ENCODE data around the gene GHRHR. TPM values are rescaled to one million over a fixed set of nuclear protein-coding genes. Genes with fewer than 3 reads are reported as not detected.

The GHRHR gene
- total RNA-seq, 2 donors from 2014 or later = not detected

DNA sequence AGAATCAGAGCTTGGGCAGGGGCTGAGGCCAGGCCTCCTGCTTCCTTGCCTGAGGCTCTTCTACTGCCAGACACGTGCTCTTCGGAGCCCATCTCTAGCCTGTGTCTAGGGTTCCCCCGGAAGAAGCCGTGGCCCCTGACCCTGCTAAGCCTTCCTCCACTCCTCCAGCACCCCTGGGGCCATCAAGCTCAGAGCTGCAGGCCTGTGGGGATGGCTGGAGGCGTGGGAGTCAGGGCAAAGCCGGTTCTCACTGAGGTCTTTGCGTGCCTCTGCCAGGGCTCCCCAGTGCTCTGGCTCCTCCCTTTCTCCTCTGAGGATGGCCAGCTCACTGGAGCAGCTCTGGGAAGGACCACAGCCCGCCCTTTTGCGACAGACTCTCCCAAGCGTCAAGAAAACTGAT is 34.4 kb downstream of the GHRHR start:
- Histone ChIP-seq H3K4me3 (no peak overlapping the region), H3K27ac (no peak overlapping the region), H3K27me3 (no peaks in the 10 kb centered on the region), H3K4me1 (no peaks in the 10 kb centered on the region), H3K36me3 (no peaks in the 10 kb centered on the region), H3K9me3 (no peaks in the 10 kb centered on the region)
- TF ChIP-seq, protein P1, sequence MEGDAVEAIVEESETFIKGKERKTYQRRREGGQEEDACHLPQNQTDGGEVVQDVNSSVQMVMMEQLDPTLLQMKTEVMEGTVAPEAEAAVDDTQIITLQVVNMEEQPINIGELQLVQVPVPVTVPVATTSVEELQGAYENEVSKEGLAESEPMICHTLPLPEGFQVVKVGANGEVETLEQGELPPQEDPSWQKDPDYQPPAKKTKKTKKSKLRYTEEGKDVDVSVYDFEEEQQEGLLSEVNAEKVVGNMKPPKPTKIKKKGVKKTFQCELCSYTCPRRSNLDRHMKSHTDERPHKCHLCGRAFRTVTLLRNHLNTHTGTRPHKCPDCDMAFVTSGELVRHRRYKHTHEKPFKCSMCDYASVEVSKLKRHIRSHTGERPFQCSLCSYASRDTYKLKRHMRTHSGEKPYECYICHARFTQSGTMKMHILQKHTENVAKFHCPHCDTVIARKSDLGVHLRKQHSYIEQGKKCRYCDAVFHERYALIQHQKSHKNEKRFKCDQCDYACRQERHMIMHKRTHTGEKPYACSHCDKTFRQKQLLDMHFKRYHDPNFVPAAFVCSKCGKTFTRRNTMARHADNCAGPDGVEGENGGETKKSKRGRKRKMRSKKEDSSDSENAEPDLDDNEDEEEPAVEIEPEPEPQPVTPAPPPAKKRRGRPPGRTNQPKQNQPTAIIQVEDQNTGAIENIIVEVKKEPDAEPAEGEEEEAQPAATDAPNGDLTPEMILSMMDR (IDR thresholded peaks at IDR 0.05) = no peak
- DNase-seq (ENCODE audit: low spot score) = no peak

DNA sequence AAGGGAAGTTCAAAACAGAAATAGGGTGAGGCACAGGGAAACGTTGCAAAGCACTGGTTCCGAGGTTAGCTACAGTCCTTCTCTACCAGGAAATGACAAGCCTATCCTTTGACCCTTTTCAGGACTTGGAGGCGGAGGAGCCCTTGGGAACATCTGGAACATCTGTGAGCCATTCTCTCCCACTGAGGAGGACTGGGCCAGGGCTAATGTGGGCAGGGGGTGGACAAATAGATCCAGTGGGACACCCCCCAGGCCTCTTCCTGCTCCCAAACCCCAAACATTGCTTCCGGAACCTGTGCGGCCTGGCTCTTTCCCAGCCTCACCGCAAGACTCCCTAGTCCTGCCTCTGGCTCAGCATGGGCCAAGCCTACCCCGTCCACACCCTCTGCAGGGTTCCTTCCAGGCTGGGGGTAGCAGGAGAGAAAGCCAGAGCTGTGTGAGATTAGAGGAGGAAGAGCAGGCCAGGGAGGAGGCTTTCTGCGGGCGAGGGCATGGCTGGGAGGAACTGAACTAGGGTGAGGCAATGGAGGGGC is 36.5 kb downstream of the GHRHR start:
- peaks cover 0 to 5% of the 10 kb centered on the region in 2 donors for H3K9me3 ChIP-seq
- no peaks in the 10 kb centered on the region for H3K27me3 ChIP-seq
- H3K36me3 ChIP-seq = no peaks in the 10 kb centered on the region
- no peak overlapping the region for H3K27ac ChIP-seq
- no peaks in the 10 kb centered on the region for H3K4me1 ChIP-seq
- H3K4me3 ChIP-seq = no peak overlapping the region
- DNase-seq (ENCODE audit: low spot score) = no peak
- TF ChIP-seq, protein P1 (IDR thresholded peaks at IDR 0.05) = no peak

DNA sequence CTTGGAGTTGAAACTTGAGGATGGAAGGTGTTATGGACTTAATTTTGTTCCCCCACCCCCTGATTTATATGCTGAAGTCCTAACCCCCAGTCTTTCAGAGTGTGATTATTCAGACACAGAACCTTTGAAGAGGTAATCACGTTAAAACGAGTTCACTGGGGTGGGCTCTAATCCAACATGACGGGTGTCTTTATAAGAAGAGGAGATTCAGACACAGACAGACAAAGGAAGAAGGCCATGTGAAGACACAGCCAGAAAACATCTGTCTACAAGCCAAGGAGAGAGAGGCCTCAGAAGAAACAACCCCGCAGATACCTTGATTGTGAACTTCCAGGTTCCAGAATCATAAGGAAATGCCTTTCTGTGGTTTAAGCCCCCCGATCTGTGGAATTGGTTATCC is 37.0 kb downstream of the GHRHR start:
- TF ChIP-seq, protein P1 (IDR thresholded peaks at IDR 0.05) = no peak
- no peaks in the 10 kb centered on the region for H3K36me3 ChIP-seq
- no peaks in the 10 kb centered on the region for H3K4me1 ChIP-seq
- peaks cover 0 to 5% of the 10 kb centered on the region in 2 donors for H3K9me3 ChIP-seq
- H3K27ac ChIP-seq = no peak overlapping the region
- no peak overlapping the region for H3K4me3 ChIP-seq
- H3K27me3 ChIP-seq = no peaks in the 10 kb centered on the region
- DNase-seq (ENCODE audit: low spot score) = no peak

DNA sequence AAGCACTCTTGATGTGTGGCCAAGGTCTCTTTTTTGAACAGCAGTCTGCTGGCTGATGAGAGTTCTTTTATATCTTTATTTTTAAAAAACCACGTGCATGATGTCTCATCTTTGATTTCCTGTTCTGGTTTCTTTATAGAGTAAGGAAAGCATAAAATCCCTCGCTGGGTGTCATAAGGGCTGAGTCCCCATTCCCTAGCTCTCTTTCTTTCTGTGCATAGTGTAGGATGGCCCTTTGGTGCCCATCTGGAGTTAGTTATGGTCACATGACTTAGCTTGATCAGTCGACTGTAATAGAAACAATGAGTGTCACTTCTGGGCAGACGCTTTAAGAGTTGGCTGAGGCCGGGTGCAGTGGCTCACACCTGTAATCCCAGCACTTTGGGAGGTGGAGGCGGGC is 38.5 kb downstream of the GHRHR start:
- DNase-seq (ENCODE audit: low spot score) = no peak
- H3K27me3 ChIP-seq = no peaks in the 10 kb centered on the region
- H3K36me3 ChIP-seq = no peaks in the 10 kb centered on the region
- no peak overlapping the region for H3K4me3 ChIP-seq
- no peak overlapping the region for H3K27ac ChIP-seq
- H3K9me3 ChIP-seq = peaks cover 0 to 5% of the 10 kb centered on the region in 2 donors
- TF ChIP-seq, protein P1 (IDR thresholded peaks at IDR 0.05) = no peak
- H3K4me1 ChIP-seq = no peaks in the 10 kb centered on the region

DNA sequence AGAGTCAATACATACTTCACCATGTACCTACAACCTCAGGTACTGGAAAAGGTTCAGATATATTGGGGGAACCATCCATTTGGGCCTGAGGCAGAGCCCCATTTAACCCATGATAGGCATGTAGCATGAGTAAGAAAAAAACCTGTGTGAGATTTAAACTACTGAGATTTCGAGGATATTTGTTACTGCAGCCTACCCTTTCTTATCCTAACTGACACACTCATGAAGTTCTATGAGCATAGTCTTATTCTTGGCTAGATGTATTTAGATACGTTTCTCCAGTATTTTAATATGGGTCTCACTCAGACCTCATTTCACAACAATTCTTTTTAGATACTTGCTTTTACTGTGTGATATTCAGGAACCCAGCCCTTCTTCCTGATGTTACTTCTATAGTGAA is 39.3 kb downstream of the GHRHR start:
- Histone ChIP-seq H3K36me3 (no peaks in the 10 kb centered on the region), H3K4me1 (no peaks in the 10 kb centered on the region), H3K27ac (no peak overlapping the region), H3K9me3 (peaks cover 0 to 5% of the 10 kb centered on the region in 2 donors), H3K4me3 (no peak overlapping the region), H3K27me3 (no peaks in the 10 kb centered on the region)
- DNase-seq (ENCODE audit: low spot score) = no peak
- TF ChIP-seq, protein P1 (IDR thresholded peaks at IDR 0.05) = no peak

DNA sequence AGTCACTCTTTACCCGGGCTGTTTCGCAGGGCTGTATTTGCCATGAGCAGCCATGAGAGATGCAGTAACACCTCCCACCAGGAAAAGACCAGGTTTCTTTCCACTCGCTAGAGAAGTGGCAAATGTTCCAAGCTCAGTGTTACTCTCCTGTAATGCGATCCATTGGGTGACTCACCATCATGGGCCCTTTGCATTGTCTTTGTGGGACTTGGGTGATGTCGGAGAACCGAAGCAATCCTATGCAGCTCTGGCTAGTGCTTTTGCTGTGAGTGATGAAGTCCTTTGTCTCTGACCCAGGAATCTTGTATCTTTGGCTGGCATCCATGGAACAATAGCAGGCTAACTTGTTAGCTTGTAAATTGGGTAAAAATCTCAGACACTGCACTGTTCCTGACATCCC is 40.0 kb downstream of the GHRHR start:
- TF ChIP-seq, protein P1 (IDR thresholded peaks at IDR 0.05) = no peak
- DNase-seq (ENCODE audit: low spot score) = no peak
- Histone ChIP-seq H3K9me3 (peaks cover 0 to 5% of the 10 kb centered on the region in 2 donors), H3K27ac (no peak overlapping the region), H3K4me3 (no peak overlapping the region), H3K36me3 (no peaks in the 10 kb centered on the region), H3K27me3 (no peaks in the 10 kb centered on the region), H3K4me1 (no peaks in the 10 kb centered on the region)
